H7 (cell line): Measurements from ENCODE around the gene ZNF444. TPM values are rescaled to one million over a fixed set of nuclear protein-coding genes. Genes with fewer than 3 reads are reported as not detected.
"Not testable (repeated sequence)": the region's sequence is repeated elsewhere in the genome, so short reads cannot be mapped to it uniquely, and the experiment has no call there.

Experiments used
- DNase-seq: peaks from one replicate; pipeline ENCODE4 v3.0.0; 2012
- H3K27me3 ChIP-seq: 2 replicates; pipeline ENCODE4 v1.6.0; 2011; ENCODE audit warnings: mild to moderate bottlenecking, low read length; ENCODE audit not compliant: control insufficient read depth, insufficient read depth
- H3K36me3 ChIP-seq: replicated peaks from 2 replicates; pipeline ENCODE4 v1.5.1; 2011; ENCODE audit warnings: low read length; ENCODE audit not compliant: control insufficient read depth, insufficient read depth
- H3K4me3 ChIP-seq: 2 replicates; pipeline ENCODE4 v1.5.1; 2011; ENCODE audit warnings: low read depth, mild to moderate bottlenecking, control low read depth, low read length, moderate library complexity; ENCODE audit not compliant: insufficient read depth
- total RNA-seq: library from RNA; depleted of rRNA; stranded (reverse); fragments of >200 nt; shearing (Covaris generic); gene quantifications from 2 replicates; pipeline ENCODE4 v1.2.3, GENCODE V29; 2014

ZNF444 gene
- total RNA-seq, 1 experiment from 2014 or later, result 60.9 TPM

GRCh38 chr19:56142897-56143434, 1.9 kb downstream of the ZNF444 start:
- H3K36me3 ChIP-seq, result no peaks in the 10 kb centered on the region; the same call in none of the 2 replicates
- no peak for DNase-seq
- no peaks in the 10 kb centered on the region for H3K27me3 ChIP-seq
- H3K4me3 ChIP-seq, result no peak overlapping the region

GRCh38 chr19:56144376-56144775, 3.3 kb downstream of the ZNF444 start:
- Histone ChIP-seq H3K27me3 (no peaks in the 10 kb centered on the region), H3K4me3 (no peak overlapping the region), H3K36me3 (no peaks in the 10 kb centered on the region; the same call in none of the 2 replicates)
- no peak for DNase-seq

GRCh38 chr19:56144831-56145230, 3.7 kb downstream of the ZNF444 start:
- no peak for DNase-seq
- H3K27me3 ChIP-seq, result no peaks in the 10 kb centered on the region
- no peaks in the 10 kb centered on the region; the same call in none of the 2 replicates for H3K36me3 ChIP-seq
- no peak overlapping the region for H3K4me3 ChIP-seq

- no peak overlapping the region for H3K4me3 ChIP-seq
- DNase-seq, result no peak
- H3K36me3 ChIP-seq, result no peaks in the 10 kb centered on the region; the same call in none of the 2 replicates
- H3K27me3 ChIP-seq, result no peaks in the 10 kb centered on the region
Observed at GRCh38 chr19:56145698-56146097, 4.6 kb downstream of the ZNF444 start.

- no peak for DNase-seq
- Histone ChIP-seq H3K27me3 (no peaks in the 10 kb centered on the region), H3K4me3 (no peak overlapping the region), H3K36me3 (no peaks in the 10 kb centered on the region; the same call in none of the 2 replicates)
Observed at GRCh38 chr19:56146904-56147303, 5.8 kb downstream of the ZNF444 start.

- Histone ChIP-seq H3K27me3 (no peaks in the 10 kb centered on the region), H3K36me3 (no peaks in the 10 kb centered on the region; the same call in none of the 2 replicates), H3K4me3 (no peak overlapping the region)
- no peak for DNase-seq
Observed at GRCh38 chr19:56147307-56147706, 6.2 kb downstream of the ZNF444 start.

- Histone ChIP-seq H3K36me3 (no peaks in the 10 kb centered on the region; the same call in none of the 2 replicates), H3K27me3 (no peaks in the 10 kb centered on the region), H3K4me3 (no peak overlapping the region)
- DNase-seq, result no peak
Observed at GRCh38 chr19:56148096-56148495, 7.0 kb downstream of the ZNF444 start.

- H3K4me3 ChIP-seq, H3K36me3 ChIP-seq, DNase-seq, H3K27me3 ChIP-seq: not testable (repeated sequence)
Observed at GRCh38 chr19:56148955-56149655, 8.0 kb downstream of the ZNF444 start.

- Histone ChIP-seq H3K4me3 (no peak overlapping the region), H3K36me3 (no peaks in the 10 kb centered on the region; the same call in none of the 2 replicates), H3K27me3 (no peaks in the 10 kb centered on the region)
- no peak for DNase-seq
Observed at GRCh38 chr19:56149656-56150038, 8.6 kb downstream of the ZNF444 start.

GRCh38 chr19:56150358-56150757, 9.3 kb downstream of the ZNF444 start:
- no peak for DNase-seq
- Histone ChIP-seq H3K36me3 (peaks cover under 1% of the 10 kb centered on the region), H3K27me3 (no peaks in the 10 kb centered on the region), H3K4me3 (no peak overlapping the region)

GRCh38 chr19:56152644-56153043, 11.6 kb downstream of the ZNF444 start:
- Histone ChIP-seq H3K4me3 (no peak overlapping the region), H3K36me3 (peaks cover 6% of the 10 kb centered on the region), H3K27me3 (no peaks in the 10 kb centered on the region)
- DNase-seq, result no peak

- peaks cover 6% of the 10 kb centered on the region for H3K36me3 ChIP-seq
- no peak overlapping the region for H3K4me3 ChIP-seq
- peak; percentile 90 for DNase-seq
- no peaks in the 10 kb centered on the region for H3K27me3 ChIP-seq
Observed at GRCh38 chr19:56153507-56153906, 12.4 kb downstream of the ZNF444 start.

- H3K27me3 ChIP-seq, result no peaks in the 10 kb centered on the region
- H3K4me3 ChIP-seq, result no peak overlapping the region
- peaks cover 6% of the 10 kb centered on the region for H3K36me3 ChIP-seq
- DNase-seq, result peak; percentile 92
Observed at GRCh38 chr19:56155124-56155687, 14.1 kb downstream of the ZNF444 start.

GRCh38 chr19:56156768-56157167, 15.7 kb downstream of the ZNF444 start:
- no peak overlapping the region for H3K4me3 ChIP-seq
- no peaks in the 10 kb centered on the region for H3K27me3 ChIP-seq
- no peak for DNase-seq
- peaks cover 6% of the 10 kb centered on the region for H3K36me3 ChIP-seq

GRCh38 chr19:56158170-56158757, 17.2 kb downstream of the ZNF444 start:
- no peak for DNase-seq
- H3K4me3 ChIP-seq, result no peak overlapping the region
- H3K27me3 ChIP-seq, result no peaks in the 10 kb centered on the region
- H3K36me3 ChIP-seq, result peaks cover 6% of the 10 kb centered on the region
